Thyroid gland (tissue), 4 donors: ENCODE measurements around the gene POLE4. TPM values are rescaled to one million over a fixed set of nuclear protein-coding genes. Genes with fewer than 3 reads are reported as not detected.
A peak's percentile ranks its signal among the peaks of the same experiment; 100 is the strongest.

Source experiments
- DNase-seq, 2 donors: peaks; one replicate each; pipeline ENCODE4 v3.0.0-alpha.2; 2019
- H3K27ac ChIP-seq, 3 donors: fragments of 200-600 bp; sonication (generic); 1 replicate in 2 of 3; 2 replicates in 1 of 3; pipeline ENCODE4 v1.5.1; 2016 to 2019; ENCODE audit warnings: mild to moderate bottlenecking in 1 of 3, moderate library complexity in 1 of 3
- H3K27me3 ChIP-seq: fragments of 200-600 bp; sonication (generic); one replicate; pipeline ENCODE4 v1.5.1; 2019
- H3K36me3 ChIP-seq, 2 donors: fragments of 200-600 bp; sonication (generic); one replicate each; pipeline ENCODE4 v1.5.1; 2016 to 2019
- H3K4me1 ChIP-seq, 2 donors: fragments of 200-600 bp; sonication (generic); one replicate each; pipeline ENCODE4 v1.5.1; 2017 to 2019
- H3K4me3 ChIP-seq, 3 donors: fragments of 200-600 bp; sonication (generic); replicated peaks in 1 of 3; 1 replicate in 2 of 3; 2 replicates in 1 of 3; pipeline ENCODE4 v1.5.1; 2016; ENCODE audit warnings: mild to moderate bottlenecking in 1 of 3
- H3K9me3 ChIP-seq: fragments of 200-600 bp; sonication (generic); one replicate; pipeline ENCODE4 v1.5.1; 2017
- CTCF ChIP-seq, 6 experiments: fragments of 200-600 bp in 3 of 6; fragments of 450-650 bp in 3 of 6; sonication (generic) in 3 of 6; IDR thresholded peaks; one replicate each; pipeline ENCODE4 v1.5.1; 2016 to 2019; ENCODE audit warnings: antibody characterized with exemption in 6 of 6, mild to moderate bottlenecking in 2 of 6, inconsistent platforms in 1 of 6, moderate library complexity in 1 of 6
- POLR2A ChIP-seq, 2 donors: fragments of 450-650 bp; IDR thresholded peaks; one replicate each; pipeline ENCODE4 v1.6.1; 2017; ENCODE audit warnings: antibody characterized with exemption in 2 of 2, mild to moderate bottlenecking in 2 of 2, moderate library complexity in 1 of 2
- WGBS, 2 donors: methylation state at CpG; one replicate each; pipeline ENCODE4 v1.1.5; 2017; 5-methylcytosine and 5-hydroxymethylcytosine counted together
- intact Hi-C: fragments of 100-400 bp; cut with DNase I; formaldehyde crosslinking; loops from one replicate; pipeline ENCODE4 v1.15.1; 2023
- total RNA-seq, 4 donors: library from RNA; depleted of rRNA; stranded (reverse); fragments of >200 nt; gene quantifications; one replicate each; pipeline ENCODE4 v1.2.3, GENCODE V29; 2016

POLE4 gene
- total RNA-seq, 4 donors from 2014 or later, result 18.1 to 37.6 (median 26.6) TPM

- TF ChIP-seq POLR2A (IDR thresholded peaks at IDR 0.05), result no peak
- no peak overlapping the region for H3K4me3 ChIP-seq
- peaks cover 0 to 8% of the 10 kb centered on the region in 2 donors for H3K4me1 ChIP-seq
- 79 to 90% methylated on average over 4 of the region's 4 CpGs for WGBS, 2 donors
- no peak overlapping the region for H3K27ac ChIP-seq
- intact Hi-C loops, result no loop called here
- no peaks in the 10 kb centered on the region for H3K27me3 ChIP-seq
- H3K9me3 ChIP-seq, result no peaks in the 10 kb centered on the region
- DNase-seq, result no peak
- no peaks in the 10 kb centered on the region for H3K36me3 ChIP-seq
Measured at GRCh38 chr2:74915743-74916142, 42.7 kb upstream of the POLE4 start.

- H3K36me3 ChIP-seq, result no peaks in the 10 kb centered on the region
- H3K9me3 ChIP-seq, result no peaks in the 10 kb centered on the region
- intact Hi-C loops, result no loop called here
- WGBS, 2 donors, result 51 to 55% methylated on average over 2 of the region's 2 CpGs
- no peaks in the 10 kb centered on the region for H3K27me3 ChIP-seq
- no peak overlapping the region for H3K27ac ChIP-seq
- H3K4me3 ChIP-seq, result no peak overlapping the region
- TF ChIP-seq POLR2A (IDR thresholded peaks at IDR 0.05) (no peak), CTCF (IDR thresholded peaks at IDR 0.05) (no peak)
- peaks cover 0 to 8% of the 10 kb centered on the region in 2 donors for H3K4me1 ChIP-seq
- no peak for DNase-seq
Measured at GRCh38 chr2:74916394-74916793, 42.0 kb upstream of the POLE4 start.

- intact Hi-C loops, result no loop called here
- no peaks in the 10 kb centered on the region for H3K36me3 ChIP-seq
- H3K4me1 ChIP-seq, result peaks cover 0 to 8% of the 10 kb centered on the region in 2 donors
- no peak overlapping the region for H3K27ac ChIP-seq
- H3K27me3 ChIP-seq, result no peaks in the 10 kb centered on the region
- H3K4me3 ChIP-seq, result no peak overlapping the region
- no peak for TF ChIP-seq CTCF (IDR thresholded peaks at IDR 0.05)
- TF ChIP-seq POLR2A (IDR thresholded peaks at IDR 0.05), result no peak
- WGBS, 2 donors, result 65 to 67% methylated on average over 20 of the region's 20 CpGs
- no peaks in the 10 kb centered on the region for H3K9me3 ChIP-seq
- no peak for DNase-seq
Measured at GRCh38 chr2:74917702-74918619, 40.5 kb upstream of the POLE4 start.

GRCh38 chr2:74919827-74920226, 38.6 kb upstream of the POLE4 start:
- 4 to 9% methylated on average over 9 to 30 of the region's 34 CpGs for WGBS, 2 donors
- H3K4me3 ChIP-seq, result peak overlapping the region in 1 of 3 donors; percentile 23
- no peaks in the 10 kb centered on the region for H3K9me3 ChIP-seq
- H3K27ac ChIP-seq, result no peak overlapping the region
- intact Hi-C loops, result loop anchor here (5.0 kb wide), 1 partner anchor 487 kb away; no protein-coding TSS in a partner anchor
- H3K4me1 ChIP-seq, result peaks cover 0 to 8% of the 10 kb centered on the region in 2 donors
- H3K36me3 ChIP-seq, result no peaks in the 10 kb centered on the region
- DNase-seq, result peak; percentile 50 to 69
- TF ChIP-seq CTCF (IDR thresholded peaks at IDR 0.05) (peak; percentile 59 to 93 (median 76)), POLR2A (IDR thresholded peaks at IDR 0.05) (no peak)
- H3K27me3 ChIP-seq, result no peaks in the 10 kb centered on the region

- no peaks in the 10 kb centered on the region for H3K36me3 ChIP-seq
- H3K27ac ChIP-seq, result no peak overlapping the region
- H3K27me3 ChIP-seq, result no peaks in the 10 kb centered on the region
- H3K4me3 ChIP-seq, result no peak overlapping the region
- WGBS, 2 donors, result 95 to 97% methylated on average over 2 of the region's 2 CpGs
- peaks cover 0 to 17% of the 10 kb centered on the region in 2 donors for H3K4me1 ChIP-seq
- DNase-seq, result no peak
- TF ChIP-seq CTCF (IDR thresholded peaks at IDR 0.05), result no peak
- no peak for TF ChIP-seq POLR2A (IDR thresholded peaks at IDR 0.05)
- no peaks in the 10 kb centered on the region for H3K9me3 ChIP-seq
- intact Hi-C loops, result loop anchor here (5.0 kb wide), 1 partner anchor 486 kb away; no protein-coding TSS in a partner anchor
Measured at GRCh38 chr2:74921236-74921736, 37.2 kb upstream of the POLE4 start.
